ENCODE measurements around the gene ANKS1B.
"Not testable (repeated sequence)": the region's sequence is repeated elsewhere in the genome, so short reads cannot be mapped to it uniquely, and the experiment has no call there.

Gene ANKS1B

GRCh38 chr12:99984271-99985128 lies at the start of gene ANKS1B:
ANKS1B (minus strand) TSS chr12:99984936; CDS start chr12:99984237, 699 bp downstream.
- DNase-seq: peak; percentile 49

GRCh38 chr12:100031836-100032235 lies 47.1 kb upstream of the ANKS1B start:
- DNase-seq: no peak

GRCh38 chr12:100027671-100028070 lies 42.9 kb upstream of the ANKS1B start:
- no peak for DNase-seq

- no peak for DNase-seq
Observed at GRCh38 chr12:100026241-100026640, 41.5 kb upstream of the ANKS1B start.

- DNase-seq: no peak
Observed at GRCh38 chr12:100024974-100025555, 40.3 kb upstream of the ANKS1B start.

- no peak for DNase-seq
Observed at GRCh38 chr12:100020370-100020769, 35.6 kb upstream of the ANKS1B start.

GRCh38 chr12:100017056-100017455 lies 32.3 kb upstream of the ANKS1B start:
- no peak for DNase-seq

- not testable (repeated sequence) for DNase-seq
Observed at GRCh38 chr12:100016304-100016703, 31.6 kb upstream of the ANKS1B start.

GRCh38 chr12:100005846-100006245 lies 21.1 kb upstream of the ANKS1B start:
- DNase-seq: not testable (repeated sequence)

- no peak for DNase-seq
Observed at GRCh38 chr12:99997806-99998205, 13.1 kb upstream of the ANKS1B start.

- DNase-seq: no peak
Observed at GRCh38 chr12:99996095-99996494, 11.4 kb upstream of the ANKS1B start.

- DNase-seq: no peak
Observed at GRCh38 chr12:99985631-99986030, 895 bp upstream of the ANKS1B start.

GRCh38 chr12:99985129-99985570 lies 414 bp upstream of the ANKS1B start:
- no peak for DNase-seq

- DNase-seq: no peak
Observed at GRCh38 chr12:99983456-99984258, 1.1 kb downstream of the ANKS1B start.

- no peak for DNase-seq
Observed at GRCh38 chr12:99981639-99982190, 3.0 kb downstream of the ANKS1B start.

- DNase-seq: no peak
Observed at GRCh38 chr12:99979471-99979870, 5.3 kb downstream of the ANKS1B start.

- DNase-seq: no peak
Observed at GRCh38 chr12:99978152-99978551, 6.6 kb downstream of the ANKS1B start.

GRCh38 chr12:99977550-99977949 lies 7.2 kb downstream of the ANKS1B start:
- DNase-seq: no peak

GRCh38 chr12:99976762-99977161 lies 8.0 kb downstream of the ANKS1B start:
- DNase-seq: no peak

- DNase-seq: no peak
Observed at GRCh38 chr12:99975321-99975720, 9.4 kb downstream of the ANKS1B start.

GRCh38 chr12:99974146-99974545 lies 10.6 kb downstream of the ANKS1B start:
- DNase-seq: no peak

GRCh38 chr12:99966429-99966828 lies 18.3 kb downstream of the ANKS1B start:
- DNase-seq: no peak

- DNase-seq: no peak
Observed at GRCh38 chr12:99960311-99960710, 24.4 kb downstream of the ANKS1B start.

All from NCI-H2107 (cell line).